Epithelial cell of proximal tubule (primary cell): ENCODE results near the gene PRSS57. TPM values are rescaled to one million over a fixed set of nuclear protein-coding genes. Genes with fewer than 3 reads are reported as not detected.

Source experiments
- DNase-seq: peaks from one replicate; pipeline ENCODE4 v3.0.0-alpha.2; 2011; ENCODE audit warnings: low read depth
- H3K4me3 ChIP-seq: 2 replicates; pipeline ENCODE4 v1.5.1; 2011; ENCODE audit warnings: low read depth, mild to moderate bottlenecking, low read length
- total RNA-seq: library from RNA; depleted of rRNA; stranded (reverse); fragments of >200 nt; gene quantifications from 2 replicates; pipeline ENCODE4 v1.2.3, GENCODE V29; 2015
- TF ChIP-seq, protein P1 (sequence below): conservative IDR thresholded peaks from 2 replicates; pipeline ENCODE4 v1.5.1; 2012; ENCODE audit warnings: low read depth, mild to moderate bottlenecking, low read length

Gene PRSS57
- total RNA-seq, 1 donor from 2014 or later, result not detected

- TF ChIP-seq, protein P1, sequence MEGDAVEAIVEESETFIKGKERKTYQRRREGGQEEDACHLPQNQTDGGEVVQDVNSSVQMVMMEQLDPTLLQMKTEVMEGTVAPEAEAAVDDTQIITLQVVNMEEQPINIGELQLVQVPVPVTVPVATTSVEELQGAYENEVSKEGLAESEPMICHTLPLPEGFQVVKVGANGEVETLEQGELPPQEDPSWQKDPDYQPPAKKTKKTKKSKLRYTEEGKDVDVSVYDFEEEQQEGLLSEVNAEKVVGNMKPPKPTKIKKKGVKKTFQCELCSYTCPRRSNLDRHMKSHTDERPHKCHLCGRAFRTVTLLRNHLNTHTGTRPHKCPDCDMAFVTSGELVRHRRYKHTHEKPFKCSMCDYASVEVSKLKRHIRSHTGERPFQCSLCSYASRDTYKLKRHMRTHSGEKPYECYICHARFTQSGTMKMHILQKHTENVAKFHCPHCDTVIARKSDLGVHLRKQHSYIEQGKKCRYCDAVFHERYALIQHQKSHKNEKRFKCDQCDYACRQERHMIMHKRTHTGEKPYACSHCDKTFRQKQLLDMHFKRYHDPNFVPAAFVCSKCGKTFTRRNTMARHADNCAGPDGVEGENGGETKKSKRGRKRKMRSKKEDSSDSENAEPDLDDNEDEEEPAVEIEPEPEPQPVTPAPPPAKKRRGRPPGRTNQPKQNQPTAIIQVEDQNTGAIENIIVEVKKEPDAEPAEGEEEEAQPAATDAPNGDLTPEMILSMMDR, result no peak
- DNase-seq, result no peak
- H3K4me3 ChIP-seq, result no peak overlapping the region
Measured at GRCh38 chr19:647566-648284, 47.5 kb downstream of the PRSS57 start.

- DNase-seq, result no peak
- H3K4me3 ChIP-seq, result no peak overlapping the region
- TF ChIP-seq, protein P1, result no peak
Measured at GRCh38 chr19:646779-647565, 48.3 kb downstream of the PRSS57 start.

DNA sequence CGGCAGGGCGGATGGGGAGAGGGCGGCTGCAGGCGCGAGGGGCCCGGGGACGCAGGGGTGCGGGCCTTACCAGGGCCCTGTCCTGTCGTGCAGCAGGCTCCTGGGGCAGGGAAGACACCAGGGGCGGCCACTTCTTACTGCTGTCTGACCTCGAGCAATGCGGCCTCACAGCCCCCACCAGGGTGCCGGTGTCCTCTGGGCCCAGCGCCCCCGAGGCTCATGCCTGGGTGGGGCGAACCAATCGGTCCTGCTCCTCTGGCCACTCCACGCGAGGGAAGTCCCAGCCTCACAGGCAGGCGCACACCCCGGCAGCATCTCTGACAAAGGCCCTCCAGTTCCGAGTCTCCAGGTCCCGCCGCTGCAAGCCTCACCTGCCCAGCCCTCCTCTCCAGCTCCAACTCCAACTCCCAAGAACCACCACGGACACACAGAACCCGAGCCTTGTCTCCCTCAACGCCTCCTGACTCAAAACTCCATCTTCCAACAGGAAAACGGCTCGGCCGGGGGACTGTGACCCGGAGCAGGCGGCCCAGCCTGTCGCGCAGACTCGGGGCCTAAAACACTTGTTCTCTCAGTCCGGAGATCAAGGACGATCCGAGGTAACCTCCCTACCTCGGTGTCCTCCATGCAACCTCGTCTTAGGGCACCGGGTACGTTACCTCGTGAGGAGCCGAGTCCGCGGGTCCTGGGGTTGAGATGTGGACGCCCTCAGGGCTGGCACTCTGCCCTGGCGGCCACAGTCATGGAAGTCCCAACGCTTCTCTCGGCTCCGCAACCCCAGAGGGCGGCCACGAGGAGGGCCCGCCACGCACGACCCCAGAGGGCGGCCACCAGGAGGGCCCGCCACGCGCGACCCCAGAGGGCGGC is 49.1 kb downstream of the PRSS57 start:
- TF ChIP-seq, protein P1, result no peak
- no peak overlapping the region for H3K4me3 ChIP-seq
- DNase-seq, result no peak

GRCh38 chr19:644789-645188 is 50.5 kb downstream of the PRSS57 start:
- H3K4me3 ChIP-seq, result no peak overlapping the region
- TF ChIP-seq, protein P1, result no peak
- no peak for DNase-seq

GRCh38 chr19:644363-644762 is 50.9 kb downstream of the PRSS57 start:
- TF ChIP-seq, protein P1, result no peak
- DNase-seq, result no peak
- no peak overlapping the region for H3K4me3 ChIP-seq

GRCh38 chr19:643736-644135 is 51.5 kb downstream of the PRSS57 start:
- DNase-seq, result no peak
- TF ChIP-seq, protein P1, result no peak
- no peak overlapping the region for H3K4me3 ChIP-seq
